Measurements from ENCODE around the gene RNF225.

DNA sequence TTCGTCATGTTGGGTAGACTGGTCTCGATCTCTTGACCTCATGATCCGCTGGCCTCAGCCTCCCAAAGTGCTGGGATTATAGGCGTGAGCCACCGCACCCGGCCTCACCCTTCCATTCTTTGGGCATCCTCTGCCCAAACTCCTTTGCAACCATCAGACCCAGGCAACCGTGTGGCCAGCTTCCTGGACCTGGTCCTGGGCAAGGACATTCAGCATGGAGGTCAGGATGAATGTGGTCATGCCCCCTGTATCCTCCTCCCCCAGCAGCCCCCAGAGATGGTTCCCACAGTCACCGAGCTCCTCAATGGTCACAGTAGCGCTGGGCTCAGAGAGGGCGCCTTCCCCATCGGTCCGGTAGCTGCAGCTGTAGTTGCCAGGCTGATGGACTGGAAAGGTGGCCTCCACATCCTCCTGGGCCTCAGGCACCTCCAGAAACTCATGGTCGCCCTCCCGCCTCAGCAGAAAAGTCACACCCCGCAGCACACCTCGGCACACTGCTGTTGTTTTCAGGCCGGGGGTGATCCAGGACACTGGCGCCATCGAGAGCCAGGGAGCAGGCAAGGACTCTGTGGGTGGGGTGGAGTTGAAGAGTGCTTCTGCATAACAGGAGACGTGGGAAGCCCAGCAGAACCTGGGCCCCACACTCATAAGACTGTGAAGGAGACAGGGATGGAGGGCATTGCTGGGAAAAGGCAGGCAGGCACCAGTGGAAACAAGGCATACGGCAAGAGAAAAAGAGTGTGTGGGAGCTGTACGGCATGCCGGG, 43.3 kb upstream of the RNF225 start:
- TF ChIP-seq, protein P1, sequence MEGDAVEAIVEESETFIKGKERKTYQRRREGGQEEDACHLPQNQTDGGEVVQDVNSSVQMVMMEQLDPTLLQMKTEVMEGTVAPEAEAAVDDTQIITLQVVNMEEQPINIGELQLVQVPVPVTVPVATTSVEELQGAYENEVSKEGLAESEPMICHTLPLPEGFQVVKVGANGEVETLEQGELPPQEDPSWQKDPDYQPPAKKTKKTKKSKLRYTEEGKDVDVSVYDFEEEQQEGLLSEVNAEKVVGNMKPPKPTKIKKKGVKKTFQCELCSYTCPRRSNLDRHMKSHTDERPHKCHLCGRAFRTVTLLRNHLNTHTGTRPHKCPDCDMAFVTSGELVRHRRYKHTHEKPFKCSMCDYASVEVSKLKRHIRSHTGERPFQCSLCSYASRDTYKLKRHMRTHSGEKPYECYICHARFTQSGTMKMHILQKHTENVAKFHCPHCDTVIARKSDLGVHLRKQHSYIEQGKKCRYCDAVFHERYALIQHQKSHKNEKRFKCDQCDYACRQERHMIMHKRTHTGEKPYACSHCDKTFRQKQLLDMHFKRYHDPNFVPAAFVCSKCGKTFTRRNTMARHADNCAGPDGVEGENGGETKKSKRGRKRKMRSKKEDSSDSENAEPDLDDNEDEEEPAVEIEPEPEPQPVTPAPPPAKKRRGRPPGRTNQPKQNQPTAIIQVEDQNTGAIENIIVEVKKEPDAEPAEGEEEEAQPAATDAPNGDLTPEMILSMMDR (IDR thresholded peaks at IDR 0.05): no peak
- TF ChIP-seq POLR2A (IDR thresholded peaks at IDR 0.05): no peak

All from thyroid gland (tissue), 4 donors.